ENCODE results near the gene SLC5A2.
"Not testable (repeated sequence)": the region's sequence is repeated elsewhere in the genome, so short reads cannot be mapped to it uniquely, and the experiment has no call there.

The SLC5A2 gene

DNA sequence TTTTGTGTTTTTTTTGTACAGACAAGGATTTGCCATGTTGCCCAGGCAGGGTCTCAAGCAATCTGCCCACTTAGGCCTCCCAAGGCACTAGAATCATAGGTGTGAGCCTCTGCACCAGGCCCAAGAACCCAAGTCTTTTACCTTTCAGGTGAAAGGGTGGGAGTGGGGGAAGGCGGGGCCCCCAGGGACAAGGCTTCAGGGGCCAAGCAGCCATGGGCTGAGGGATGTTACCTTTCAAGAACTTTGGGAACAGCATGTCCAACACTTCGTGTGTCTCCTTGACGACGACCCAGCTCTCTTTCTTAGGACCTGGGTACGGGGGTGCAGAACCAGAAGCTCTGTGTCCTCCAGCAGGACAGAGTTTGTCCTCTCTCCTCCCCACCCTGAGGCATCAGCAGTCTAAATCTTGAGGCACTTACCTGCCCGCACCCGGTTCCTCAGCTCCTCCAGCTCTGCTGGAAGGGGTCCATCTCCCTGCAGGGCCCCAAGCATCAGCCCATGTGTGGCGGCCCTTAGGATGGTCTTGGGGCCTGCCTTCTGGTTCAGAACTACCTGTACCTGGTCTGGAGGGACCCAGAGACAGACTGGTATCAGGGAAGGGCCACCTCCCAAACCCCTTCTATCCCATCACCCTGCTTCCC, 9.0 kb downstream of the SLC5A2 start:
- no peak for DNase-seq

DNA sequence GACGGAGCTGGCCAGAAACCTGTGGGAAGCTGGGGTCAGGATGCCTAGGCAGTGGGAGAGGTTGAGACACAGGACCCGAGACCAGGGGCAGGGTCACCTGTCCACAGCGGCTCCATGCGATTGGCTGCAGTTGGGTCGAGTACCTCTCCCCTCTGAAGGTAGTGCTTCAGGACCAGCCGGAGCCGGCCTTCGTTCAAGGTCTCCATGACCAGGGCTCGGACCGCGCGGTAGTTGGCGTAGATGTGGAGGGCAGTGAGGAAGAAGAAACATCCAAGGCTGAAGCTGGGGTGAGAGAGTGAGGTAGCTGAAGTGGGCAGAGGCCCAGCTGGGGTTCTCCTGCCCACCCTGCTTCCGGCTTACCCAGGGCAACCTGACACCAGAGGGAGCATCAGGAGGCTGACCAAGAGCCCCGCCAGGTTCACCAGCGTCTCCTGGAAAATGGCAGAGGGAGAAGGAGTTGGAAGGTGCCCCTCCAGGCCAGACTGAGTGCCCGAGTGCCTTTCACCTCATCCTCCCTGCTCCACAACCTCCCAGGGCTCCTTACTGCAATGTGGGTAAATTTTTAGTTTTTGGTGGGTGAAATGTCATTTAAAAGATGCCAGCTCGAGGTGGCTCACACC, 10.7 kb downstream of the SLC5A2 start:
- no peak for DNase-seq

DNA sequence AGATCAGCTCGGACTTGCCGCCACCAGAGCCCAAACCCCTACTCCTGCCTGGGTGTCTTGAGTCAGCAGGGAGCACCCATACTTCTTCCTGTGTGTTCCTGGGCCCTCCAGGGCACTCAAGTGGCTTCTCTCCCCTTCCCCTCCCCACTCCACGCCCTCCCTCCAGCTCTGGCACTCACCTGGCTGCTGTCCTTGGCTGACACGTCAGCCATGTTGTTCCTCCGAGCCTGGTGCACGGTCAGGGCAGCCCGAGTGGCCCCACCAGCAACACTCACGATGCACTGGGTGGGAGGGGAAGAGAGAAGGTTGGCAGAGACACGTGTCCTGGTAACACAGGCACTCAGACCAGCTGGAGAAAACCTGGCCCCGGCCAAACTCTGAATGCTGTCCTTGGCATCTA, 13.7 kb downstream of the SLC5A2 start:
- no peak for DNase-seq

DNA sequence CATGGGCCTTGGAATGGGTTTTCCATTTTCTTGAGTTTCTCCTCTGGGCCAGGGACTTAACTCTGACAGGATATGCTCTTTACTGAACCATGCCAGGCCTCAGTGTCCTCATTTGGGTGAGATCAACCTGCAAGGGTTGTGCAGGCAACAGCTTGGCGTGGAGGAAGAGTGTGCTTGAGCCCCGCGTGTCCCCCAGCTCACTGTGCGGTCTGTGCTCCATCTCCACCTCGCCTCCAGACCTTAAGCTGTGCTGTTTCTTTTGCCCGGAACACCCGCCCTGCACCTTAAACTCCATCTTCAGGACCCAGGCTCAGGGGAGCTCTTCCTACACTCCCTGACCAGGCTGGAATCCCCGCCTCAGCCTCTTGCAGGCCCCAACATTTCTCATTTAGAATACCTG, 15.6 kb downstream of the SLC5A2 start:
- no peak for DNase-seq

DNA sequence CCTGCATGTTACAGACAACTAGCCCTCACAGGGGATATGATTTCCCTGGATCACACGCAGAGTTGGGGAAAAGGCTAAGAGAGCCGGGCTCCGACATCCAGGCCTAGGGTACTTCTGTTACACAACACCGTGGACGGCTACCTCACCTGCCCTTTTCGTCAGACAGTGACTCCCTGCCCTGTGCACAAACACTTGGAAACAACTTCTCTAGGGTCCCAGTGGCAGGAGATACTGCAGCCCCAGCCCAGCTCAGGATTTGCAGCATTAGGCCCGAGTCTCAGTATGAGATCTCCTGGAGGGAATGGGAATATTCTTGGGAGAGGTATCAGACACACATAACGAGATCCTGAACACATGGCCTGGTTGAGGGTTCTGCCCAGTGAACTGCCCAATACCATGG, 17.0 kb downstream of the SLC5A2 start:
- DNase-seq, result no peak

DNA sequence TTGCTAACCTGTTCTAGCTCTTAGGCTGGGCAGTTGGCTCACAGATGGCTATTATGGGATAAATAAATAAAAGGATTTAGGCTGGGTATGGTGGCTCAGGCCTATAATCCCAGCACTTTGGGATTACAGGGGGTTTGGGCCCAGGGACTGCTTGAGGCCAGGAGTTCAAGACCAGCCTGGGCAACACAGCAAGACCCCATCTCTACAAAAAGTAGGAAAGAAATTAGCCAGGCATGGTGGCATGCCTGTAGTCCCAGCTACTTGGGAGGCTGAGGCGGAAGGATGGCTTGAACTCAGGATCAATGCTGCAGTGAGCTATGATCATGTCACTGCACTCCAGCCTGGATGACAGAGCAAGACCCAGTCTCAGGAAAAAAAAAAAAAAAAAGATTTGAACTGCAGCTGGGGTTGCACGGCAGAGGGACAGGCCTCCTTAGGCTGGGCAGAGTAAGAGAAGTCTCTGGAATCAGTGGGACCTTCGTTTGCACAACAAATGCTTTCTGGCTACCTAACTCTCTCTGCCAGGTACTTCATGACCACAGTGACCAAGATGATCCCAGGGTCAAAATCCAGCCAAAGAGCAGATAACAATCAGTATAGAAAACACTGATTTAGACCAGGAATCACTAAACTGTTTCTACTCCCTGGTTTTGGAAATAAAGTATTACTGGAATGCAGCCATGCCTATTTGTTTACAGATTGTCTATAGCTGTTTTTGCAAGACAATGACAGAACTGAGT, 18.5 kb downstream of the SLC5A2 start:
- no peak for DNase-seq

DNA sequence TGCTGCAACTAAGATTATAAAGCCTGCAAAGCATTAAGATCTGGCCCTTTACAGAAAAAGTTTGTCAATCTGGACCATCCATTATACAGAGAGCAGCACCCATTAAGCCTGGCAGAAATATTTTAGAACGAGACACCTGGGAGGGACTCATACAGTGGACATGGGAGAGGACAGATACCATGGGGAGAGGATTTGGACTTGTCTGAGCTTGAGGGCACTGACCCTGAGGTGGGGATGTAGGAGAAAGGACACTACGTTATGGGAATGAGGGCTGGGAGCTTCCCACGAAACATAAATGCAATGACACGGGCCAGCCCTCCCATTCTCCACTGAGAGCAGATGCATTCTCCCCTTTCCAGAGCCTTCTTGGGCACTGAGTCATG, 19.0 kb downstream of the SLC5A2 start:
- no peak for DNase-seq

DNA sequence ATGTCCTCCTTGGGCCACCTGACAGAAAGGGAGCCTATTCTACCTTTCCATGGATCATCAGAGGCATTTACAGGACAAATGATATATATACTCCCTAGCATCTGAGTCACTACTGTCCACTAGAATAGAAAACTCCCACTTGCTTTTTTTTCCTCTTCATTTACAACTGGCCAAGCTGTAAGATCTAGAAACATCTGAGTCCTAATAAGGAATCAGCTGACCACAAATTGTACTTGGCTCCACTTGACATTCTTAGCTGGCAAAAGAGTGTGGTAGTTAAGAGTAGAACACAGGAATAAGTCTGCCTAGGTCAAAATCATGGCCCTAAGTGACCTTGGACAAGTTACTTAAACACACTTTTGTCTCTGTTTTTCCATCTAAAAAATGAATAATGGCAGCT, 20.1 kb downstream of the SLC5A2 start:
- DNase-seq, result no peak

DNA sequence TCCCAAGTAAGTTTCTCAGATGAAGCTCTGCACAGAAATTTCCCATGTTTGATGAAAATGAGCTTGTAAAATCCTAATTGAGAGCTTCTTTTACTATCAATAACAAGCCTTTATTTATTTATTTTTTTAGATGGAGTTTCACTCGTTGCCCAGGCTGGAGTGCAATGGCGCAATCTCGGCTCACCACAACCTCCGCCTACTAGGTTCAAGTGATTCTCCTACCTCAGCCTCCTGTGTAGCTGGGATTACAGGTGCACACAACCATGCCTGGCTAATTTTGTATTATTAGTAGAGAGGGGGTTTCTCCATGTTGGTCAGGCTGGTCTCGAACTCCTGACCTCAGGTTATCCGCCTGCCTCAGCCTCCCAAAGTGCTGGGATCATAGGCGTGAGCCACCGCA, 20.6 kb downstream of the SLC5A2 start:
- DNase-seq, result not testable (repeated sequence)

DNA sequence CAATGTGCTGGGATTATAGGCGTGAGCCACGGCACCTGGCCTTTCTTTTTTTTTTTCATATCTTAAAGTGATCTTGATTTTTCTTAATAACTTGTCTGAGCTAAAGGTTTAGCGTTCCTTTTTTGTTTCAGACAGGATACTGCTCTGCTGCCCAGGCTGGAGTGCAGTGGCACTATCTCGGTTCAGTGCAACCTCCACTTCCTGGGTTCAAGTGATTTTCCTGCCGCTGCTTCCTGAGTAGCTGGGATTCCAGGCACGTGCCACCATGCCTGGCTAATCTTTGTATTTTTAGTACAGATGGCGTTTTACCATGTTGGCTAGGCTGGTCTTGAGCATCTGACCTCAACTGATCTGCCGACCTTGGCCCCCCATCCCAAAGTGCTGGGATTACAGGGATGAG, 21.2 kb downstream of the SLC5A2 start:
- DNase-seq, result no peak

DNA sequence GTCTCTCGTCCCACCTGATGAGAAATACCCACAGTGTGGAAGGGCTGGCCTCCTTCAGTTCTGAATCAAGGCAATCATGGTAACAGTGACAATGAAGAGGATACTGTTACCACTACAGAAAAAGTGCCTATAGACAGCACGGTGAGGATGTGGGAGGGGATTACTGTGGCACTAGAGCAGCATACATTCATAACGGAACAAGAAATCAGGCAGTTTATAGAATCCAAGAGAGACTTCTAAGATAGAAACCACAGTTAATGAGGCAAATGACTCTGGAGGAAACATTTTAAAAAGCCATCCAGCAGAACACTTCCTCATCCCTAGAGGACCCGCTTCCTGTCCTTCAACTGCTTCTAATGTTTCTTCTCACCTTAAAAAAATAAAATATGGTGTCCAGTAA, 22.6 kb downstream of the SLC5A2 start:
- no peak for DNase-seq

DNA sequence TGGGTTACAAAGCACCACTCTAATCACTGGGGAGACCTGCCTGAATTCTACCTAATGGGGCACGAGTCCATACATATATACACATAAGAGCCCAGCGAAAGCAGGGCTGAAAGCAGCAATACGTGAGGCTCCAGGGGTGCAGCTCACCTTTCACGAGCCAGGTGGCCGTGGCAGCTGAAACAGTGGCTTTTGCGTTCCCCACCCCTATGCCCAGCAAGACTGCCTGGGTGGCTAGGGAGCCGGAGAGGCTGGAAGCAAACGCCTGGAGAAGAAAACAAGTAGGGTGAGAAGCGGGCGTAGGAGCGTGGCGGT, 24.6 kb downstream of the SLC5A2 start:
- DNase-seq, result peak in 1 of 56 donors; percentile 39

DNA sequence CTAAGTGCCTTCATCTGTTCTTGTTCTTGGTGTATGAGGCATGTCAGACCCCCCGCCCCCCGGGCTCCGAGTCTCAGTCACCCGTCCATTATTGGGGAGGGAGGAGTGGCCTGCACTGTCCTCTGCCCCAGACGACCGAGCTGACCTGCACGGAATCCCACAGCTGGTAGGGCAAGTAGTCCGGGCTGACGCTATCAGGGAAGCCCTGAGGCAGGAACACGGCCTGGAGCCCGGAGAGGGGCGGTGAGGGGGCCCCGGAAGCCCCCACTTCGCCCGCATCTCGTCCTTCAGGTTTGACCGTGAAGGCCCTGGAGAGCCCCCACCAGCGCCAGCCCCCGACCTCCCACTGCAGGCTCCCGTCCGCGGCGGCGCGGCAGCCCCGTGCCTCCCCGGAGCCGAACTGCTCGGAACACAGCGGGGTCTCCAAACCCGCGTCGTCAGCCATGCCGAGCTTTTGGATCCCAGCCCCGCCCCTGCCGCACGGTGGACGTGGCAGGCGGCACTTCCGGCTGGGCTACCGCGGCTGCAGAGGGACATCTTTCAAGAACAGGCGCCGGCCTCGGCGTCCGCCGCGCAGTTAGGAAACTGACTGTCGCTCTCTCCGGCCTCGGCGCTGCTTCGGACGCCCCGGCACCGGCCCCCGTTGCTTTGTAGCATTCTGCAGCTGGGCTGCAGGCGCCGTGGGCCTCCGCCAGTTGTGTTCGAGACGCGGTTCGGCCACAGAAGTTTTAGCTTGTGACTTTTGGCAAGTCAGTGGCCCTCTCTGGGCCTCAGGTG, 25.2 kb downstream of the SLC5A2 start, which contains the start of gene RUSF1:
TSS of gene RUSF1 (minus strand) at position 463 of the 777 bp plus-strand sequence. CDS start at position 445, 18 bp downstream.
- peak; percentile 44 to 93 (median 81) for DNase-seq

DNA sequence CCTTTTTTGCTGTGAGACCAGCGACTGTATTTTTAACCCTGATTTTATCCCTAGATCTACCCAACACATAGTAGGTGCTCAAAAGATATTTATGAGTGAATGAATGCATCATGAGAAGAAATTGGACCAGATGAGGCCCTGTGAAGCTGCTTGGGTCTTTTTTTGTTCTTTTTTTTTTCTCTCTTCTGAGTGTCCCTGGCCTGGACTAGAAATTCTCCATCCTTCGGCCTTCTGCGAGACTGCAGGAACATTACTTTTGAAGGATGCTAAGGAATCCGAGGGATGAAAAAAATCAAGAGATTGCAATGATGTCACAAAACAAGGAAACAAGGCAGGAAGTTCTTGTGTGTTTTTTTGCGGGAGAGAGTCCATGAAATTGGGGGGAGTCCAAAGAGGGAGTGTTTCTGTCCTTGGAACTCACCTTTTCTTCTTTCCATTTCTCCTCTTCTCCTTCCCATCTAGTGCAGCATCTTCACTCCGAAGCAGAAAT, 25.8 kb downstream of the SLC5A2 start:
- DNase-seq, result no peak

DNA sequence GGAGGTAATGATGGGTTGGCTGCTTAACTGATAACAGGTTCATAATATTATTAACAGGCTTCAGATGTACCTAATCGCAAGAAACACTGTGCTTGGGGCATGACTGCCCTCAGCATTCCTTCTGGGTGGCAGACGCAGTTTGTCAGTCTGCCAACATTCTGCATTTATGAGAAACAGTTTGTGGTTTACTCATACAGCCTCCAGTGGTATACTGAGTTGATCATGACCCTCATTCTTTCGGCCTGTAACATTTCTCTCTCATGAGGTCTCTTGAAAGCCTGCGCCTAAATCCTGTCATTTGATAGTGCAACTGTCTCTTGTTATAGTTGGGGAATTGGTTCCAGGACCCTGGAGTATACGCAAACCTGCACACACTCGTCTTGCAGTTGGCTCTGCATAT, 30.2 kb downstream of the SLC5A2 start:
- no peak for DNase-seq

DNA sequence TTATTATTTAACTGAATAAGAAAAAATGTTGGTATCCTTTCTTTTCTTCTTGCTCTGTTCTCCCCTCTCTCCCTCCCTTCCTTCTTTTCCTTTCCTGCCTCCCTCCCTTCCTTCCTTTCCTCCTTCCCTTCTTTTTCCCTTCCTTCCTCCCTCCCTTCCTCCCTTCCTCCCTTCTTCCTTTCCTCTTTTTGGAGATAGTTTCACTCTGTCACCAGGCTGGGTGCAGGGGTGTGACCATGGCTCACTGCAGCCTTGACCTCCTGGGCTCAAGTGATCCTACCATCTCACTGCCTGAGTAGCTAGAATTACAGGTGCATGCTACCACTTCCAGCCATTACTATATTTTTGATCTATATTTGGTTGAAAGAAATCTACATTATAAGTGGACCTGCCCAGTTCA, 31.0 kb downstream of the SLC5A2 start:
- no peak for DNase-seq

DNA sequence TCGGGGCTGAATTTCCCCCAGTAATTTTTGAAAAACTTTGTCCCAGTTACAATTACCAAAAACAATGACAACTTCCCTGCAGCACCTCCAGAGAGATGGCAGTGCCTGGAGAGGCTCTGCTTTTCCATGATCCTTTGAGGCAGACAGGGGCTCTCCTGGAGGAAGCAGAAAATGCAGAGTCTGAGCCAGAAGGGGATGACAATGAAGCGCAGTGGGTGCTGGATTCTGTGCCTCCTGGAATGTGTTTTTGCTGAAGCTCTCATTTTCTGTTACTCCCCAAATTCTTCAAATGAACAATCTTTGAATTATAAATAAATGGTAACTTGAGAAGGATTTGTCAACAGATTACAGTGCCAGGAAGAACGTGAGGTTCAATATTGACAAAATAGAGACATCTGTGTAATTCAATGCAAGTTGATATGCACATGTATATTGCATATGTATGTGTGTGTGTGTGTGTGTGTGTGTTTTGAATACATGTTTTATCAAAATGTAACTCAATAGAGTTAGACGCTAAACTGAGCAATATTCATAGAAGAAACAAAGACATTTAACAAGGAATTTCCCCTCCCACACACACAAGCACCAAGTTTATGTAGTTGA, 35.0 kb downstream of the SLC5A2 start:
- DNase-seq, result no peak

DNA sequence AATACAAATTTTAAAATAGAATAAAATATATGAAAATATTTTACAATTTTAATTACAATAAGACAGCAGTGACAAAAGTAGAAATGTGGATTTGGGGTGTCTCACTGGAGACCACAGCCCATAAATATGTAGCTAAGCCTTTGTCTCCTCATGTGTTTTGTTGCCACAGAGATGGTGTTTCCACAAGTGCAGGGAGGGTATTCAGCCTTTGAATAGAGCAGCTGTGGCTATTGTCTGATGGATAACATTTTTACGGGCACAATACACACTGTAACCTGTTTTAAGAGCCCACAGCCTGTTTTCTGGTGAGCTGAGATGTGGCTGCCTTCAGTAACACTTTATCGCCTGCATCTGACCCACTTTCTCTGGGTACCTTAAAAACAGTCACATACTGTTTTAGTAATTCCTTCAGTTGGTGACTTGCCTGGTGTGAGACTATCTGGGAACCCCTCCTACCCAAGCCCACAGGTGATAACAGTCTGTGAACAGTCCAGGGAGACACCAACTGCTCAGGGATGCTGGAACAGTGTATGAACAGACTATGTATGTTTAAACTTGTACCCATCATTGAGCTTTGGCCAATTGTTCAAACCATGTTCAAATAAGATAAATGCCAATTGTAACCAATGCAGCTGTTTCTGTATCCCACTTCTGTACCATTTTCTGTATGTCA, 37.0 kb downstream of the SLC5A2 start:
- DNase-seq, result no peak

DNA sequence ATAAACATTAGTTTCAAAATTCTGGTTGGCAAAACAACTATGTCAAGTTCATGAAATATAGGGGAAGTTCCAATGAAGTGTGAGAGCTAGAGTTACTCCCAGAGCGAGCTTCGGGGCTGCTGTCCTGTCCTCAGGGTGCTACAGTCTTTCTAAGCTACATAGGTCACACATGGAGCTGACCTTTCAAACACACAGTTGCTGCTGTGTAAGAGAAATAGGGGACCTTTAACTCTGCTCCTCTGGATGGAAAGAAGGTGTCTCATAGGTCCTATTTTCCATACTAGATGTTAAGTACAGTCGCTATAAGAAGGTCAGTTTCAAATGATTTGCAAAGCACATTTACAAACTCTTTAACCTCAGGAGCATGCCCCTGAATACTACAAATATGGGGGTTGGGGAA, 38.4 kb downstream of the SLC5A2 start:
- no peak for DNase-seq

DNA sequence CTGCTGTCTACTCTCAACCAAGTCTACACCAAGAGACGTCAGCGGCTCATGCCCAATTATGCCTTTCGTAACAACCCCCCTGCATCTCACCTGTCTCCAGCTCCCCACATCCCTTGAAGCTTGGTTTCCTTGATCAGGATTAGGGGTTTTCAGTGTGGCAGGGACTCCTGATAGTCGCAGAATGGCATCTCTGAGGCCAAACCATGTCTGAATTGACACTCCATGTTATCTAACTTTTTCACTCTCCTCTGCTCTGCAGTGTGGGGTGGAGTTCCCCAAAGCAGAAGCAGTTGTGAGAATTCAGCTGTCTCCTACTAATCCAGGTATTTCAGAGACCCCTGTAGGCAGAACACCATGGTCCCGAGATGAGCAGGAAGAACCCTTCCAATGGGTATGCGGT, 39.1 kb downstream of the SLC5A2 start:
- DNase-seq, result no peak

DNA sequence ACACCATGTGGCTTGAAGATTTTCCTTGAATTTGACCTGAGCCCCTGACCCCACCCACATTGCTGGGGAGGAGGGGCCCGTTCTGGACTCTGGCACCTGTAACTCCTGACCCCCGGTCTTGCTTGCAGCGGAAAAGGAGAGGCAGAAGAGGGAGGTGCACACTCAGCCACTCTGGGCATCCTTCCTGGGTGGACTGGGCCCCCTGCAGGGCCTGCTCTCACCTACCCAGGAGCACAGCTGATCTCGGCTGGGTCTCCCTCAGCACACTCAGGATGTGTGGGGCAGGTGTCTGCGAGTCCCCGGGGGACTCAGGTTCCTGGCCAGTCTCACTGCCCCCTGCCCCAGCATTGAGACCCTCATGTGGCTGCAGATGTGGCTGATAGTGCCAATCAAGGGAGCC, 40.8 kb downstream of the SLC5A2 start:
- DNase-seq, result not testable (repeated sequence)
